GM12864 (cell line): ENCODE data around the gene RTN3.
A peak's percentile ranks its signal among the peaks of the same experiment; 100 is the strongest.

Source experiments
- DNase-seq: peaks from one replicate; pipeline ENCODE4 v3.0.0-alpha.2; 2011; ENCODE audit warnings: low read depth
- H3K4me3 ChIP-seq: 2 replicates; pipeline ENCODE4 v1.5.1; 2011; ENCODE audit warnings: mild to moderate bottlenecking, low read depth, low read length, control low read depth
- CTCF ChIP-seq: IDR thresholded peaks from 2 replicates; pipeline ENCODE4 v1.5.1; 2011; ENCODE audit warnings: low read depth, mild to moderate bottlenecking, moderate library complexity, low read length, control low read depth, inconsistent platforms; ENCODE audit errors: missing control alignments

The RTN3 gene

GRCh38 chr11:63745304-63746170, 64.2 kb downstream of the RTN3 start:
- H3K4me3 ChIP-seq: no peak overlapping the region
- peak; percentile 13 for TF ChIP-seq CTCF
- no peak for DNase-seq

- no peak for TF ChIP-seq CTCF
- H3K4me3 ChIP-seq: no peak overlapping the region
- DNase-seq: no peak
Observed at GRCh38 chr11:63747011-63747410, 65.7 kb downstream of the RTN3 start.

GRCh38 chr11:63749624-63750023, 68.3 kb downstream of the RTN3 start:
- H3K4me3 ChIP-seq: no peak overlapping the region
- no peak for TF ChIP-seq CTCF
- DNase-seq: no peak

- TF ChIP-seq CTCF: no peak
- DNase-seq: no peak
- no peak overlapping the region for H3K4me3 ChIP-seq
Observed at GRCh38 chr11:63756919-63757761, 75.8 kb downstream of the RTN3 start.

- no peak overlapping the region for H3K4me3 ChIP-seq
- TF ChIP-seq CTCF: no peak
- DNase-seq: no peak
Observed at GRCh38 chr11:63760487-63761079, 79.3 kb downstream of the RTN3 start.

GRCh38 chr11:63761188-63761587, 79.9 kb downstream of the RTN3 start:
- no peak overlapping the region for H3K4me3 ChIP-seq
- DNase-seq: no peak
- no peak for TF ChIP-seq CTCF
